GM12801 (cell line): Measurements from ENCODE around the gene SCGB1A1.

Experiments
- CTCF ChIP-seq: IDR thresholded peaks from one replicate; pipeline ENCODE4 v1.5.1; 2011; ENCODE audit warnings: control low read depth; ENCODE audit not compliant: insufficient read length; ENCODE audit errors: extremely low read depth

SCGB1A1 gene

DNA sequence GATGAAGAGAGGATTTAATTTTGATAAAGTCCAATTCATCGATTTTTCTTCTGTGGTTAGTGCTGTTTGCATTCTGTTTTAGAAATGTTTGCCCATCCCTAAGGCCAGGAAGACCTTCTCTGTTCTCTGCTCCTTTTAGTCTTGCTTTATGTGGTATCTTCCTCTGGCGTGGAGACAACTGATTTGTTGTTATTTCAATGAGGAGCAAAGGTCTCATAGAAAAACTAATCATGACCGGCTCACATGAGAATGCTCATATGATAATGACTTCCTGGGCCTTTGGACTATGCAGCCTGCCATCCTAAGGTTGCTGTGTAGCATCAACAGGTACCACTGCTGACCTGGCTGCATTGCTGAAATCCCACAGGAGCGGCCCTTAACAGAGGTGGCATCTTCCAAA is 19.8 kb downstream of the SCGB1A1 start:
- no peak for TF ChIP-seq CTCF

DNA sequence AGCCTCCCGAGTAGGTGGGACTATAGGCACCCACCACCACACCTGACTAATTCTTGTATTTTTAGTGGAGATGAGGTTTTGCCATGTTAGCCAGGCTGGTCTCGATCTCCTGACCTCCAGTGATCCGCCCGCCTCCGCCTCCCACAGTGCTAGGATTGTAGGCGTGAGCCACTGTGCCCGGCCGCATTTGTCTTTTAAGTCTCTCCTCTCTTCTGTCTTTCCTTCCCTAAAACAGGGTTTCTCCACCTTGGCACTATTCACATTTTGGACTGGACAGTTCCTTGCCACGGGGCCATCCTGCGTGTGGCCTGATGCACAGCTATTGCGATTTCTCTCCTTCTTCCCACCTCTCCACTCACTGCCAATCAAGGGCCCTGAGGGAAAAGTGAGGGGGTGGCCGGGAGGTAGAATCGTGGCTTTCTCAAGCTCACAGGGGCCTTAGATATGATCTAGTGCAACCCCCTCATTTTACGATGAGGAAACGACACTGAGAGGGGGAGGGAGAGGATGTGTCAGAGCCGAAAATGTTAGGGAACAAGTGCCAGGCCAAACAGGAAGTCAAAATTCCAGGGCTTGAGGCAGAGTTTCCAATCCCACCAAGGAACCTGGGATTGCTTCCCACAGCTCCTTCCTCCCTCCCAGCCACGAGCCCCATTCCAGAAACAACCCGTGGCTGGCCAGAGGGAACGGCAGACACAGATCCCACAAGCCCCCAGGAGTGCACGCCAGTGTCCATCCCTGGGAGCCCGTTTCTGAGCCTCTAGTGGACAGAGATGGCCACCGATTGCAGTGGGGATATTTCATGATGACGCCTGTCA is 21.2 kb downstream of the SCGB1A1 start:
- TF ChIP-seq CTCF: no peak

- TF ChIP-seq CTCF: no peak
These were observed 24.8 kb downstream of the SCGB1A1 start for GRCh38 chr11:62443390-62444235.

GRCh38 chr11:62444236-62444833 is 25.5 kb downstream of the SCGB1A1 start:
- TF ChIP-seq CTCF: no peak

- no peak for TF ChIP-seq CTCF
These were observed 26.0 kb downstream of the SCGB1A1 start for GRCh38 chr11:62444835-62445234.

DNA sequence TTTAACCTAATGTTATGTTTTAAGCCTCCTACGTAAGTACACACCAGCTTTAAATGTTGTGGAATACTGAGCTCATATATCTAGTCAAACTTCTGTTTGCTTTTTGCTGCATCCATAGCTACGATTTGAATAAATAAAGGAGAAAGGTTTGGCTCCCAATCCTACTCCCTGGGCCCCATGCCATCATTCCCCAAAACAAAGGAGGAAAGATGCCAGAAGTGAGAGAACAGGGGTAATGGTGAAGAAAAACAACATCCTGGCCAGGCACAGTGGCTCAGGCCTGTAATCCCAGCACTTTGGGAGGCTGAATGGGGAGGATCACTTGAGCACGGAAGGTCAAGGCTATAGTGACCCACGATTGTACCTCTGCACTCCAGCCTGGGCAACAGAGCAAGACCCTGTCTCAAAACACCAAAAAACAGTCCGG is 26.5 kb downstream of the SCGB1A1 start:
- TF ChIP-seq CTCF: no peak

GRCh38 chr11:62446091-62446490 is 27.3 kb downstream of the SCGB1A1 start:
- no peak for TF ChIP-seq CTCF
